HG03095 (cell line): Measurements from ENCODE around the gene FBXL15.
A peak's percentile ranks its signal among the peaks of the same experiment; 100 is the strongest.

ENCODE experiments used
- ATAC-seq: cut with Tn5 transposase; IDR thresholded peaks from one replicate; pipeline ENCODE4 v1.9.1; 2021; ENCODE audit warnings: moderate library complexity; ENCODE audit not compliant: unreplicated experiment

FBXL15 gene

GRCh38 chr10:102420714-102421506 lies at the start of gene FBXL15:
Gene FBXL15, plus strand, starts transcription at chr10:102420836. Its CDS starts 294 bp downstream, at chr10:102421130.
- ATAC-seq, result peak; percentile 50

GRCh38 chr10:102371295-102371694 lies 49.3 kb upstream of the FBXL15 start:
- no peak for ATAC-seq

- no peak for ATAC-seq
Measured at GRCh38 chr10:102375250-102375649, 45.4 kb upstream of the FBXL15 start.

- ATAC-seq, result no peak
Measured at GRCh38 chr10:102375867-102376266, 44.8 kb upstream of the FBXL15 start.

GRCh38 chr10:102376901-102377300 lies 43.7 kb upstream of the FBXL15 start:
- no peak for ATAC-seq

GRCh38 chr10:102379383-102379782 lies 41.3 kb upstream of the FBXL15 start:
- no peak for ATAC-seq

GRCh38 chr10:102381983-102382382 lies 38.7 kb upstream of the FBXL15 start:
- no peak for ATAC-seq

GRCh38 chr10:102382871-102383270 lies 37.8 kb upstream of the FBXL15 start:
- no peak for ATAC-seq

GRCh38 chr10:102384053-102384452 lies 36.6 kb upstream of the FBXL15 start:
- no peak for ATAC-seq

GRCh38 chr10:102384606-102385429 lies 35.8 kb upstream of the FBXL15 start:
- ATAC-seq, result no peak

GRCh38 chr10:102389894-102390293 lies 30.7 kb upstream of the FBXL15 start:
- ATAC-seq, result no peak

GRCh38 chr10:102392306-102392705 lies 28.3 kb upstream of the FBXL15 start:
- ATAC-seq, result no peak

GRCh38 chr10:102393411-102394078 lies 27.1 kb upstream of the FBXL15 start:
- no peak for ATAC-seq

GRCh38 chr10:102394079-102394800 lies 26.4 kb upstream of the FBXL15 start:
- ATAC-seq, result peak; percentile 68

- ATAC-seq, result no peak
Measured at GRCh38 chr10:102394801-102395399, 25.7 kb upstream of the FBXL15 start.

GRCh38 chr10:102395400-102396316 lies 25.0 kb upstream of the FBXL15 start, which contains the start of gene NFKB2:
Gene NFKB2, plus strand, starts transcription at chr10:102395705. Its CDS starts 255 bp downstream, at chr10:102395960.
- ATAC-seq, result peak; percentile 33

GRCh38 chr10:102396317-102396650 lies 24.4 kb upstream of the FBXL15 start:
- no peak for ATAC-seq

- ATAC-seq, result no peak
Measured at GRCh38 chr10:102396730-102397151, 23.9 kb upstream of the FBXL15 start.
